Measurements from ENCODE around the gene TTPAL.

Gene TTPAL

GRCh38 chr20:44488551-44488950 is 12.9 kb downstream of the TTPAL start:
- DNase-seq (ENCODE audit: low read depth) = no peak
- no peak overlapping the region for H3K4me3 ChIP-seq (ENCODE audit: low read depth, low read length)
- TF ChIP-seq CTCF (conservative IDR thresholded peaks at IDR 0.05; ENCODE audit: low read depth, low read length) = no peak

GRCh38 chr20:44489223-44489622 is 13.5 kb downstream of the TTPAL start:
- no peak for TF ChIP-seq CTCF (conservative IDR thresholded peaks at IDR 0.05; ENCODE audit: low read depth, low read length)
- no peak overlapping the region for H3K4me3 ChIP-seq (ENCODE audit: low read depth, low read length)
- DNase-seq (ENCODE audit: low read depth) = no peak

GRCh38 chr20:44489931-44490330 is 14.3 kb downstream of the TTPAL start:
- no peak for TF ChIP-seq CTCF (conservative IDR thresholded peaks at IDR 0.05; ENCODE audit: low read depth, low read length)
- no peak overlapping the region for H3K4me3 ChIP-seq (ENCODE audit: low read depth, low read length)
- DNase-seq (ENCODE audit: low read depth) = no peak

GRCh38 chr20:44491635-44492395 is 16.1 kb downstream of the TTPAL start:
- no peak for TF ChIP-seq CTCF (conservative IDR thresholded peaks at IDR 0.05; ENCODE audit: low read depth, low read length)
- peak; percentile 77 for DNase-seq (ENCODE audit: low read depth)
- H3K4me3 ChIP-seq (ENCODE audit: low read depth, low read length) = no peak overlapping the region

GRCh38 chr20:44494266-44494665 is 18.6 kb downstream of the TTPAL start:
- TF ChIP-seq CTCF (conservative IDR thresholded peaks at IDR 0.05; ENCODE audit: low read depth, low read length) = peak; percentile 20
- DNase-seq (ENCODE audit: low read depth) = peak; percentile 81
- H3K4me3 ChIP-seq (ENCODE audit: low read depth, low read length) = no peak overlapping the region

GRCh38 chr20:44494681-44495080 is 19.0 kb downstream of the TTPAL start:
- peak; percentile 60 for DNase-seq (ENCODE audit: low read depth)
- no peak for TF ChIP-seq CTCF (conservative IDR thresholded peaks at IDR 0.05; ENCODE audit: low read depth, low read length)
- H3K4me3 ChIP-seq (ENCODE audit: low read depth, low read length) = no peak overlapping the region

- peak; percentile 98 for DNase-seq (ENCODE audit: low read depth)
- no peak overlapping the region for H3K4me3 ChIP-seq (ENCODE audit: low read depth, low read length)
- no peak for TF ChIP-seq CTCF (conservative IDR thresholded peaks at IDR 0.05; ENCODE audit: low read depth, low read length)
Observed at GRCh38 chr20:44495257-44495656, 19.6 kb downstream of the TTPAL start.

Measured in choroid plexus epithelial cell (primary cell).